SK-N-SH treated with all-trans-retinoic acid at 6 μM for 48 hours (cell line): ENCODE results near the gene TICAM1.
A peak's percentile ranks its signal among the peaks of the same experiment; 100 is the strongest.

Experiments
- ATAC-seq: fragments of 200-7000 bp; cut with Tn5 transposase; 3 replicates; pipeline ENCODE4 v1.9.1; 2020; ENCODE audit warnings: mild to moderate bottlenecking, moderate library complexity
- ARNTL ChIP-seq: fragments of 450-650 bp; formaldehyde crosslinking; IDR thresholded peaks from 2 replicates; pipeline ENCODE4 v1.5.0; 2020; ENCODE audit warnings: low read depth, mild to moderate bottlenecking, moderate library complexity, borderline replicate concordance
- CREB5 ChIP-seq: fragments of 250-450 bp; sonication (Bioruptor Pico); IDR thresholded peaks from 2 replicates; pipeline ENCODE4 v1.5.1; 2020; ENCODE audit warnings: low read depth, mild to moderate bottlenecking, moderate library complexity
- CSDC2 ChIP-seq: fragments of 250-450 bp; sonication (Bioruptor Pico); IDR thresholded peaks from 2 replicates; pipeline ENCODE4 v1.5.0; 2020; ENCODE audit warnings: mild to moderate bottlenecking, moderate library complexity
- ESRRG ChIP-seq: fragments of 250-450 bp; sonication (Bioruptor Pico); IDR thresholded peaks from 2 replicates; pipeline ENCODE4 v1.6.1; 2021; ENCODE audit warnings: mild to moderate bottlenecking
- GLIS3 ChIP-seq: fragments of 250-450 bp; sonication (Bioruptor Pico); IDR thresholded peaks from 2 replicates; pipeline ENCODE4 v1.5.0; 2020; ENCODE audit warnings: mild to moderate bottlenecking, moderate library complexity
- OSR1 ChIP-seq: fragments of 250-450 bp; sonication (Bioruptor Pico); IDR thresholded peaks from 2 replicates; pipeline ENCODE4 v1.8.0; 2022; ENCODE audit warnings: moderate library complexity, mild to moderate bottlenecking, inconsistent platforms
- PPARA ChIP-seq: fragments of 250-450 bp; sonication (Bioruptor Pico); IDR thresholded peaks from 2 replicates; pipeline ENCODE4 v1.5.0; 2020; ENCODE audit warnings: mild to moderate bottlenecking, borderline replicate concordance
- RARB ChIP-seq: fragments of 250-450 bp; sonication (Bioruptor Pico); IDR thresholded peaks from 2 replicates; pipeline ENCODE4 v1.8.0; 2021; ENCODE audit warnings: mild to moderate bottlenecking, moderate library complexity
- SNAI2 ChIP-seq: fragments of 250-450 bp; sonication (Bioruptor Pico); IDR thresholded peaks from 2 replicates; pipeline ENCODE4 v1.5.0; 2020; ENCODE audit warnings: mild to moderate bottlenecking, moderate library complexity
- TCF4 ChIP-seq: fragments of 250-450 bp; sonication (Bioruptor Pico); IDR thresholded peaks from 2 replicates; pipeline ENCODE4 v1.8.0; 2021; ENCODE audit warnings: mild to moderate bottlenecking, moderate library complexity, borderline replicate concordance
- TOX ChIP-seq: fragments of 250-450 bp; sonication (Bioruptor Pico); IDR thresholded peaks from 2 replicates; pipeline ENCODE4 v1.8.0; 2021; ENCODE audit warnings: mild to moderate bottlenecking, moderate library complexity, borderline replicate concordance
- TSHZ2 ChIP-seq: fragments of 250-450 bp; sonication (Bioruptor Pico); IDR thresholded peaks from 2 replicates; pipeline ENCODE4 v1.5.0; 2020; ENCODE audit warnings: mild to moderate bottlenecking, moderate library complexity
- ZC3H10 ChIP-seq: fragments of 250-450 bp; sonication (Bioruptor Pico); IDR thresholded peaks from 2 replicates; pipeline ENCODE4 v1.5.1; 2021; ENCODE audit warnings: mild to moderate bottlenecking, moderate library complexity
- ZFP3 ChIP-seq: fragments of 250-450 bp; sonication (Bioruptor Pico); IDR thresholded peaks from 2 replicates; pipeline ENCODE4 v1.5.0; 2020; ENCODE audit warnings: mild to moderate bottlenecking, moderate library complexity
- ZFP30 ChIP-seq: fragments of 450-650 bp; formaldehyde crosslinking; IDR thresholded peaks from 2 replicates; pipeline ENCODE4 v1.5.0; 2022; ENCODE audit warnings: mild to moderate bottlenecking, moderate library complexity
- ZNF565 ChIP-seq: fragments of 450-650 bp; formaldehyde crosslinking; conservative IDR thresholded peaks from 2 replicates; pipeline ENCODE4 v1.5.0; 2020; ENCODE audit warnings: low read depth, mild to moderate bottlenecking, moderate library complexity
- ZNF70 ChIP-seq: fragments of 450-650 bp; formaldehyde crosslinking; IDR thresholded peaks from 2 replicates; pipeline ENCODE4 v1.5.0; 2020; ENCODE audit warnings: mild to moderate bottlenecking, moderate library complexity
- TF ChIP-seq, protein P1 (sequence below): fragments of 250-450 bp; sonication (Bioruptor Pico); IDR thresholded peaks from 2 replicates; pipeline ENCODE4 v1.8.0; 2021; ENCODE audit warnings: low read depth, mild to moderate bottlenecking, moderate library complexity, borderline replicate concordance
- TF ChIP-seq, protein P2 (sequence below): fragments of 250-450 bp; sonication (Bioruptor Pico); IDR thresholded peaks from 2 replicates; pipeline ENCODE4 v1.8.0; 2020; ENCODE audit warnings: mild to moderate bottlenecking, moderate library complexity, borderline replicate concordance
- TF ChIP-seq, protein P3 (sequence below): fragments of 250-450 bp; sonication (Bioruptor Pico); IDR thresholded peaks from 2 replicates; pipeline ENCODE4 v1.5.1; 2021; ENCODE audit warnings: mild to moderate bottlenecking, moderate library complexity

TICAM1 gene

DNA sequence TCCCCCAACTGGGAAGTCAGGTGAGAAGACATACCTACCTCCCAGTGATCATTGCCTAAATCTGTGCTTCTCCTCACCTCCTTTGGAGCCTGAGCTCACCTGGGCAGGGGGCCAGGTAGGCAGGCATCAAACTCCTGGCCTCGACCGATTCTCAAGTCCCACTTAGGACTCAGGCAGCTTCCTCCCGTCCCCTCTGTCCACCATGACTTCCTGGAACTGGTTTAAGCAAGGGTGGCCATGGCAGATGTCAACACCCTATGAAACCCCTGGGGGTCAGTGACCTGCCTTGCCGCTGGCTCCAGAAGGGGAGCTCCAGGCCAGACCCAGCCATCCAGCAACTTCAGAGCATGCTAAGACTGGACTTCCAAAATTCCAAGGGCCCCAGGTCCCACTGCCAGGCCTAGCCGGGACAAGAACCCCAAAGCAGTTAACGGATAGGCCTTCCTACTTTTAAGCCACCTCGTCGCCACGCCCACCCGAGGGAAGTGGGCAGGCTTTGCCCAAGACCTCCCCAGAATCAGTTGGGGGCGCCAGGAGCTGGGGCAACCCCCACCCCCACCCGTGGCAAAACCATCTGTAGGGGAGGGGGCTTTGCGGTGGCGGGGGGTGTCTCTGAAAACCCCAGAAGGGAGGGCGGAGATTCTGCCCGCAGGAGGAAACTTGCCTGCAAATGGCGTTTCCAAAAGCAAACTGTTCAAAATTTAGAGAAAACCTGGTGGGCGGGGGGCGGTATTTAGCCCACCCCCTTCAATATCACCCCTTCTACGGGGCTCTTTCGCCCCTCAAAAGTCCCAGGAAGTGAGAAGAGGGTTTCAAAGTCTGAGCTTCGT lies 35.3 kb upstream of the TICAM1 start:
- ATAC-seq = peak; percentile 52
- TF ChIP-seq TOX = no peak
- TF ChIP-seq, protein P1, sequence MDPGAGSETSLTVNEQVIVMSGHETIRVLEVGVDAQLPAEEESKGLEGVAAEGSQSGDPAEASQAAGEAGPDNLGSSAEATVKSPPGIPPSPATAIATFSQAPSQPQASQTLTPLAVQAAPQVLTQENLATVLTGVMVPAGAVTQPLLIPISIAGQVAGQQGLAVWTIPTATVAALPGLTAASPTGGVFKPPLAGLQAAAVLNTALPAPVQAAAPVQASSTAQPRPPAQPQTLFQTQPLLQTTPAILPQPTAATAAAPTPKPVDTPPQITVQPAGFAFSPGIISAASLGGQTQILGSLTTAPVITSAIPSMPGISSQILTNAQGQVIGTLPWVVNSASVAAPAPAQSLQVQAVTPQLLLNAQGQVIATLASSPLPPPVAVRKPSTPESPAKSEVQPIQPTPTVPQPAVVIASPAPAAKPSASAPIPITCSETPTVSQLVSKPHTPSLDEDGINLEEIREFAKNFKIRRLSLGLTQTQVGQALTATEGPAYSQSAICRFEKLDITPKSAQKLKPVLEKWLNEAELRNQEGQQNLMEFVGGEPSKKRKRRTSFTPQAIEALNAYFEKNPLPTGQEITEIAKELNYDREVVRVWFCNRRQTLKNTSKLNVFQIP (CRISPR knock-in tag) = no peak
- no peak for TF ChIP-seq ZFP30 (CRISPR knock-in tag)
- TF ChIP-seq ARNTL (CRISPR knock-in tag) = no peak
- no peak for TF ChIP-seq ESRRG (CRISPR knock-in tag)
- no peak for TF ChIP-seq PPARA (CRISPR knock-in tag)
- no peak for TF ChIP-seq GLIS3 (CRISPR knock-in tag)
- TF ChIP-seq, protein P2, sequence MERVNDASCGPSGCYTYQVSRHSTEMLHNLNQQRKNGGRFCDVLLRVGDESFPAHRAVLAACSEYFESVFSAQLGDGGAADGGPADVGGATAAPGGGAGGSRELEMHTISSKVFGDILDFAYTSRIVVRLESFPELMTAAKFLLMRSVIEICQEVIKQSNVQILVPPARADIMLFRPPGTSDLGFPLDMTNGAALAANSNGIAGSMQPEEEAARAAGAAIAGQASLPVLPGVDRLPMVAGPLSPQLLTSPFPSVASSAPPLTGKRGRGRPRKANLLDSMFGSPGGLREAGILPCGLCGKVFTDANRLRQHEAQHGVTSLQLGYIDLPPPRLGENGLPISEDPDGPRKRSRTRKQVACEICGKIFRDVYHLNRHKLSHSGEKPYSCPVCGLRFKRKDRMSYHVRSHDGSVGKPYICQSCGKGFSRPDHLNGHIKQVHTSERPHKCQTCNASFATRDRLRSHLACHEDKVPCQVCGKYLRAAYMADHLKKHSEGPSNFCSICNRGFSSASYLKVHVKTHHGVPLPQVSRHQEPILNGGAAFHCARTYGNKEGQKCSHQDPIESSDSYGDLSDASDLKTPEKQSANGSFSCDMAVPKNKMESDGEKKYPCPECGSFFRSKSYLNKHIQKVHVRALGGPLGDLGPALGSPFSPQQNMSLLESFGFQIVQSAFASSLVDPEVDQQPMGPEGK = no peak
- no peak for TF ChIP-seq ZNF565 (CRISPR knock-in tag)
- no peak for TF ChIP-seq ZNF70 (CRISPR knock-in tag)
- TF ChIP-seq ZFP3 (CRISPR knock-in tag) = no peak
- no peak for TF ChIP-seq CSDC2 (CRISPR knock-in tag)
- TF ChIP-seq OSR1 (CRISPR knock-in tag) = no peak
- TF ChIP-seq, protein P3, sequence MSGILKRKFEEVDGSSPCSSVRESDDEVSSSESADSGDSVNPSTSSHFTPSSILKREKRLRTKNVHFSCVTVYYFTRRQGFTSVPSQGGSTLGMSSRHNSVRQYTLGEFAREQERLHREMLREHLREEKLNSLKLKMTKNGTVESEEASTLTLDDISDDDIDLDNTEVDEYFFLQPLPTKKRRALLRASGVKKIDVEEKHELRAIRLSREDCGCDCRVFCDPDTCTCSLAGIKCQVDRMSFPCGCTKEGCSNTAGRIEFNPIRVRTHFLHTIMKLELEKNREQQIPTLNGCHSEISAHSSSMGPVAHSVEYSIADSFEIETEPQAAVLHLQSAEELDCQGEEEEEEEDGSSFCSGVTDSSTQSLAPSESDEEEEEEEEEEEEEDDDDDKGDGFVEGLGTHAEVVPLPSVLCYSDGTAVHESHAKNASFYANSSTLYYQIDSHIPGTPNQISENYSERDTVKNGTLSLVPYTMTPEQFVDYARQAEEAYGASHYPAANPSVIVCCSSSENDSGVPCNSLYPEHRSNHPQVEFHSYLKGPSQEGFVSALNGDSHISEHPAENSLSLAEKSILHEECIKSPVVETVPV (CRISPR knock-in tag) = no peak
- no peak for TF ChIP-seq SNAI2 (CRISPR knock-in tag)
- TF ChIP-seq CREB5 (CRISPR knock-in tag) = no peak
- no peak for TF ChIP-seq RARB (CRISPR knock-in tag)
- TF ChIP-seq TCF4 (CRISPR knock-in tag) = no peak

DNA sequence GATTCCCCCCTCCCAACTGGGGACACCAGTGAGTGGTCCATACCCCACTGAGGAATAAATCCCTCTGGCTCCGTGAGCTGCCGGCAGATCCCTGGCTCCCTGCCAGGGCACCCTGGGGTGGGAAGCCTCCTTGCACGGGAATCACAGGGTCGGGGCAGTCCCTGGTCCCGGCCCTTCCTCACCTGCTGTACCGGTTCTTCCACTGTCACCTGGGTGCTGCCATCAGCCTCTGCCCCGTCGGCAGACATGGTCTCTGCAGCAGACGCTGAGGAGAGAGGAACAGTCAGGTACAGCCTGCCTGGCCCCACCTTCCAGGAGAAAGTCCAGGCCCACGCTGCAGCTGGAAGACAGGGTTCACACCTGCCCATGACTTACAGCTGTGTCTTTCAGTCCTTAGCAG lies 29.6 kb upstream of the TICAM1 start:
- no peak for ATAC-seq
- TF ChIP-seq ZNF565 (CRISPR knock-in tag) = no peak
- TF ChIP-seq OSR1 (CRISPR knock-in tag) = no peak
- TF ChIP-seq ZC3H10 = no peak
- TF ChIP-seq, protein P2 = no peak
- no peak for TF ChIP-seq GLIS3 (CRISPR knock-in tag)

- no peak for ATAC-seq
- TF ChIP-seq TCF4 (CRISPR knock-in tag) (no peak), ESRRG (CRISPR knock-in tag) (no peak), PPARA (CRISPR knock-in tag) (no peak), TOX (no peak), ZNF70 (CRISPR knock-in tag) (no peak), SNAI2 (CRISPR knock-in tag) (no peak), ZFP30 (CRISPR knock-in tag) (no peak), CSDC2 (CRISPR knock-in tag) (no peak), TSHZ2 (CRISPR knock-in tag) (no peak), ARNTL (CRISPR knock-in tag) (no peak), RARB (CRISPR knock-in tag) (no peak), ZNF565 (CRISPR knock-in tag) (no peak)
- TF ChIP-seq, protein P3 (CRISPR knock-in tag) = no peak
- TF ChIP-seq, protein P2 = no peak
Measured at GRCh38 chr19:4859697-4860096, 28.2 kb upstream of the TICAM1 start.
